RPMI7951 (cell line): Measurements from ENCODE around the gene VWC2L. TPM values are rescaled to one million over a fixed set of nuclear protein-coding genes. Genes with fewer than 3 reads are reported as not detected.

ENCODE experiments used
- DNase-seq: peaks from one replicate; pipeline ENCODE4 v3.0.0-alpha.2; 2012; ENCODE audit warnings: low read depth
- total RNA-seq: library from RNA; depleted of rRNA; stranded (reverse); fragments of >200 nt; shearing (Covaris generic); gene quantifications from 2 replicates; pipeline ENCODE4 v1.2.3, GENCODE V29; 2014

VWC2L gene
- total RNA-seq, 1 experiment from 2014 or later = not detected

- DNase-seq = no peak
Observed at GRCh38 chr2:214593727-214594126, 182.9 kb downstream of the VWC2L start.

- DNase-seq = no peak
Observed at GRCh38 chr2:214601852-214602633, 191.2 kb downstream of the VWC2L start.

- no peak for DNase-seq
Observed at GRCh38 chr2:214604861-214605260, 194.0 kb downstream of the VWC2L start.

GRCh38 chr2:214607051-214607450 lies 196.2 kb downstream of the VWC2L start:
- DNase-seq = no peak

- no peak for DNase-seq
Observed at GRCh38 chr2:214611015-214611414, 200.2 kb downstream of the VWC2L start.

- no peak for DNase-seq
Observed at GRCh38 chr2:214624166-214624760, 213.4 kb downstream of the VWC2L start.

GRCh38 chr2:214628091-214628490 lies 217.2 kb downstream of the VWC2L start:
- DNase-seq = no peak
